GM18508 (cell line): ENCODE data around the gene DGKA.

Source experiments
- ATAC-seq: cut with Tn5 transposase; IDR thresholded peaks from one replicate; pipeline ENCODE4 v1.9.1; 2021; ENCODE audit warnings: moderate number of reproducible peaks; ENCODE audit not compliant: insufficient read depth, unreplicated experiment

DGKA gene

DNA sequence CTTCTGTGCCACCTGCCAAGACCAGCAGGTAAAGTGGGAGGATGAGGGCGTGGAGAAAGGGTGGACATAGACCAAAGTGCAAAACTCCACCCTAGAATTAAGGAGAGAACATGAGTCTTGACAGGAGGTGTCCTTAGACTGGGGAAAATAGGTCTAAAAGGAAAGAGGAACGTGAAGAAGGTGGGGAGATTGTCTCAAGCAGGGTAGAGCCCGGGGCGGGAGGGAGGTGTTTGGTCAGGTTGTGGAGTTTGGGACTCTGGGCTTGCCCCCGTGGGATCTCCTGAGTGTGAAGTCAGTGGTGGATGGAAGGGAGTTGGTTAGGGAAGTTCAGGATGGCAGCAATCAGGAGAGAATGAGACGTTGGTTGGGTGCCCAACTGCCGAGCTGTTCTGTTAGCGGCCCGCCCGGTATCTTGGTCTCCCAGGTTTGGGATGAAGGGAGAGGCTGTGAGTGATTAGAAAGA is 386 bp downstream of the DGKA start:
- ATAC-seq = no peak

GRCh38 chr12:55931780-55932550 is 1.0 kb downstream of the DGKA start:
- ATAC-seq = no peak

GRCh38 chr12:55932551-55932910 is 1.6 kb downstream of the DGKA start:
- no peak for ATAC-seq

DNA sequence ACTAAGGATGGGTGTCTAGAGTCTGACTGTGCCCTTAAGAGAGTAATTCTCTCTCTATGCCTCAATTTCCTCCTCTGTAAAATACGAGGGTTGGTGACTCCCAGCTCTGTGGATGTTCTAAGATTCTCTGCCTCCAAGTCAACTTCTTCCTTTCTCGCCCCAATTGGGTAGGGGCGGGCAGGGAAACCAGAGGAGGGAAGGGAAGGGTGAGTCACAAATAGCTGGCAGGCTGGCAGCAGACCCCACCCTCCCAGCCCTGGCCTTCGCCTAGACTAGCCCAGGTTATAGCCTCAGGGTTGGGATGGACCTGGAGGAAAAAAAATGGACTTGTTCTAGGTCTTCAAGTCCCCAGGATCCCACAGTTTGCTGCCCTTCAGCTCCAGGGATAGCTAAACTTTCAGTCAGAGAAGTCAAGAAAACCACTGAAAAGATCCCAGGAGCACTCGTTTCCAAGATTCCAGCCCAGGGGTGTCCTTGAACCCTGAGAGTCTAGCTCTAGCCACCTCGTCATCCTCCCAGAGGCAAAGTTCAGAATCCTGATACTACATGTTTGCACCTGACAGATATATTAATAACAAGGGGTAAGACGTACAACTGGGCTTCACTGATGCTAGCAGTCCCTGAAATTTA is 2.3 kb downstream of the DGKA start:
- no peak for ATAC-seq

- ATAC-seq = no peak
These were observed 3.1 kb downstream of the DGKA start for GRCh38 chr12:55933799-55934742.

- no peak for ATAC-seq
These were observed 3.8 kb downstream of the DGKA start for GRCh38 chr12:55934773-55935172.

- no peak for ATAC-seq
These were observed 4.8 kb downstream of the DGKA start for GRCh38 chr12:55935738-55936151.

DNA sequence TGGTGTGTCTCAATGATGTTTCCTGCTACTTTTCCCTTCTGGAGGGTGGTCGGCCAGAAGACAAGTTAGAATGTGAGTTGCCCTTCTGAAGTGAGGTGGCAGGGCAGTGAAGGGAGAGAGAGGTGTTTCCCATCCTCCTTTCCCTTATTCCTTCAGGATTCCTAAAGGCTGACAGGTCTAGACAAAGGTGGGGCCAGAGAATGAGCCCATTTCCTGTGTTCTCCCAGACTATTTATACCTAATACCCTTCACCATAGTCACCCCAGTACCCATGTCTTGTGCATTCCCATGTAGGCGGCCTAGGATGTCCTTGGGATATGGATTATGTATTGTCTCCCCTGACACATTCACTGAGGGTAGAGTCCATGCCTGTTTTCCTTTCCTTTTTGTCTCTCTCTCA is 7.0 kb downstream of the DGKA start:
- no peak for ATAC-seq

- no peak for ATAC-seq
These were observed 8.0 kb downstream of the DGKA start for GRCh38 chr12:55938826-55939501.

DNA sequence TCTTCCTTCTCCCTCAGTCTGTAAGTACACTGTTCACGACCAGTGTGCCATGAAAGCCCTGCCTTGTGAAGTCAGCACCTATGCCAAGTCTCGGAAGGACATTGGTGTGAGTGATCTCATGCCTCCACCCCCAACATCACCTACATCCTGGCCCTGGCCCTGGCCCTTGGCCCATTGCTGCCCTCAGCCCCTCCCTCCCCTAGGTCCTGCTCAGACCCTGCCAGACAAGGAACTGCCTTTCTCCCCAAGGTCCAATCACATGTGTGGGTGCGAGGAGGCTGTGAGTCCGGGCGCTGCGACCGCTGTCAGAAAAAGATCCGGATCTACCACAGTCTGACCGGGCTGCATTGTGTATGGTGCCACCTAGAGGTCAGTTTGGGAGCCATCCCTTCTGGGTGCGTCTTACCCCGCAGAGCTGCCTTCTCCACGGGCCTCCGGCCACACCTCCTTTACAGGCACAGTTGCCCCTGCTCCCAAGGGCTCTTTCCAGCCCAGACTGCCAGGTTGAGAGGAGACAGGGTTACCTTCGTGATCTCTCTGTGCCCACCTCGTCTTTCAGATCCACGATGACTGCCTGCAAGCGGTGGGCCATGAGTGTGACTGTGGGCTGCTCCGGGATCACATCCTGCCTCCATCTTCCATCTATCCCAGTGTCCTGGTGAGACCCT is 9.2 kb downstream of the DGKA start:
- ATAC-seq = peak; percentile 82

GRCh38 chr12:55942055-55942454 is 11.1 kb downstream of the DGKA start:
- no peak for ATAC-seq

DNA sequence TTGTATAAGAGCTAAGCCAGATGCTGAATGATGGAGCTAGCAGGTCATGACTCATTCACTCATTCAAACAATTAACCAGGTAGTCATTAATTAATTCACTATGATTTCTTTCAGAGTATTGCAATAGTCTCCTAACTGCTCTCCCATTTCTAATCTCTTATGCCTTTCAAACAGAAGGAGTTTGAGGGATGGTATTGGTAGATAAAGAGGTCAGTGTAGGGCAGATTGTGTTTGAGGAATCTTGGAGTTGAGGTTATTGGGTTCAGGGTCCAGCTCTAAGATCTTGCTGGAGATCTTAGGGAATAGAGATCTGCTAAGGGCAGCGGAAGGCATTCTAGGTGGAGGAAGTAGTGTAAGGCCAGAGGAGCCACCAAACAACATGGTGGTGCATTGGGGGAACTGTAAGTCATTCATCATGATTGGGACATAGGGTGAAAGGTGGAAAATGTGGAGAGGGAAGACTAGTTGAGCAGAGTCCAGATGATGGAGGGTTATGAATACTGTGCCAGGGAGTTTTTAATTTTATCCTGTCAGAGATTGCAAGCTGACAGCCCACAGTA is 11.7 kb downstream of the DGKA start:
- ATAC-seq = no peak

GRCh38 chr12:55946553-55946952 is 15.6 kb downstream of the DGKA start:
- no peak for ATAC-seq

GRCh38 chr12:55955344-55955743 is 24.4 kb downstream of the DGKA start:
- ATAC-seq = no peak

DNA sequence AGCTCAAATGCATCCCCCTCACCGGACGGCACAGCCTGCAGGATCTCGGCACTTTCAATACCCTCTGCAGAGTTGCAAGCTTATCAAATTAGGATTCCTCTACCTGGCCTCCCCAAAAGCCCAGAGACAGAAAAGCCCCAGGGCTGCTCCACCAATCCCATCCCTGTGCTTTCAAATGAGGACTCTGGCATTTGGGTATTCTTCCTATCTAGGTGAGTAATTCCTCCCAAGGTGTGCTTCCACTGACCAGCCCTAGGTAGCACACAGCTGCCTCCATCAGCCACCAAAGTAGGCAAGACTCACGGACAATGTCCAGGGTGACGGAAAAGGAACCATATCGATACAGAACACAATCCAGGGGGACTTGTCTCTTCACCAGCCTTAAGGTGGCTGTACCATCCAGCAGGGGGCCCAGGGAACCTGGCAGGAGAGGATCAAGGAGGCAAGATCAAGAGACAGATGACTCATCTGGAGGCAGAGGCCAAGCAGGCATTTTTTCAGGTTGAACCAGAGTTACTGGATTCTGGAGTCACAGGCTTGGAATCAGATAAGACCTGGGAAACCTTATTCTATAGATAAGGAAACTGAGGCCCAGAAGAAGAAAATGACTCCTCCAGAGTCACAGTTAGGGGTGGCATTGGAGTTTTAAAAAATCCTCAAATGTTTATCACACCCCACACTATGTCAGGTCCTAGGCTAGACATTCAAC is 25.0 kb downstream of the DGKA start:
- no peak for ATAC-seq

DNA sequence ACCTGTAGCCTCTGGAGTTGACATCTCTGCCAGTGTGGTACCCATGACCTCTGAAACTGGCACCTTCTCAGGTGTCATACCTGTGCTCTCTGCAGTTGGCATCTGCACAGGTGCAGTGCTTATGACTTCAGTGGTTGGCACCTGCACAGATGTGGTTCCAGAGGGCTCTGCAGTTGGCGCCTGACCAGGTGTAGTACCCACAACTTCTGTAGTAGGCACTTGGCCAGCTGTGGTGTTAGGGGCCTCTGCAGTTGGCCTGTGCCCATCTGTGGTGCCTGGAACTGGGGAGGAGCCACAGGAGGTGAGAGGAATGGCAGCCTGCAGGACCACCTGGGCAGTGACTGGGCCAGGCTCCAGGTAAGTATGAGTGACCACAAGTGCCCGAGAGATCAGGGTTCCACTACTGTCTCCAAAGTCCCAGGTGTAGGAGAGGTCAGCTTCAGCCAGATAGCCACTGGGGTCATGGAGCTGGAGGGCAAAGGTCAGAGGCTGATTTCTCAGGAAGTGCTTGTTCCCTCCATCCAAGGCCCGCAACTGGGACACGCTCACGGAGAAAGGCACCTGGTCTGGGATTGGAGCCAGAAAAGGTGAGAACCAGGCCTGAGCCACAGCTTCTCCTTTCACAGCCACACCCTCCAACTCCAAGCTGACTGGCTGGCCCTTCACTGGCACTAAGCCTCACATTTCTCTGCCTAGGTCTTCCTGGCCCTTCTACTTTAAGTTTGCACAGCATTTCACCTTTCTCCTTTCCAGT is 26.3 kb downstream of the DGKA start:
- no peak for ATAC-seq

DNA sequence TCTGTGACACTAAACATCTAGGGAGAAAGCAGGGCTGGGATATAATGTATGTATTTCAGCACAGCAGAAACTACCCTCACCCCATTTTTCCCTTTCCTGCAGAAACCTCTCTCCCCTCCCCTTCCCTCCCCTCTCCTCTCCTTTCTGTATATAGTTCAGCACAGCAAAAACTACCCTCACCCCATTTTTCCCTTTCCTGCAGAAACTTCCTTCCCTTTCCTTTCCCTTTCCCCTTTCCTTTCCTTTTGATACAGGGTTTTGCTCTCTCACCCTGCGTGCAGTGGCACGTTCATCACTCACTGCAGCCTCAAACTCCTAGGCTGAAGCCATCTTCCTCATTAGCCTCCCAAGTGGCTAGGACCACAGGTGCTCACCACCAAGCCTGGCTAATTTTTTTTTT is 32.8 kb downstream of the DGKA start:
- no peak for ATAC-seq

GRCh38 chr12:55965240-55965639 is 34.3 kb downstream of the DGKA start:
- ATAC-seq = no peak
